SK-N-SH (cell line): ENCODE data around the gene CCDC87.

Experiments used
- GABPA ChIP-seq: IDR thresholded peaks from 2 replicates; pipeline ENCODE4 v1.4.0; 2012; ENCODE audit warnings: low read depth, mild to moderate bottlenecking
- GATA2 ChIP-seq: sonication (generic); formaldehyde crosslinking; IDR thresholded peaks from 2 replicates; pipeline ENCODE4 v1.5.0; 2020; ENCODE audit warnings: mild to moderate bottlenecking, missing genetic modification reagents
- POLR2AphosphoS5 ChIP-seq: IDR thresholded peaks from 2 replicates; pipeline ENCODE4 v1.6.1; 2012; ENCODE audit warnings: low read depth, low read length
- TF ChIP-seq, protein P1 (sequence below): fragments of 200-600 bp; sonication (generic); IDR thresholded peaks from 2 replicates; pipeline ENCODE4 v1.6.1; 2017; ENCODE audit warnings: antibody characterized with exemption, mild to moderate bottlenecking, moderate library complexity
- TF ChIP-seq, protein P2 (sequence below): fragments of 150-350 bp; IDR thresholded peaks from 2 replicates; pipeline ENCODE4 v1.6.1; 2017; ENCODE audit warnings: antibody characterized with exemption, low read length, low read depth, borderline replicate concordance

DNA sequence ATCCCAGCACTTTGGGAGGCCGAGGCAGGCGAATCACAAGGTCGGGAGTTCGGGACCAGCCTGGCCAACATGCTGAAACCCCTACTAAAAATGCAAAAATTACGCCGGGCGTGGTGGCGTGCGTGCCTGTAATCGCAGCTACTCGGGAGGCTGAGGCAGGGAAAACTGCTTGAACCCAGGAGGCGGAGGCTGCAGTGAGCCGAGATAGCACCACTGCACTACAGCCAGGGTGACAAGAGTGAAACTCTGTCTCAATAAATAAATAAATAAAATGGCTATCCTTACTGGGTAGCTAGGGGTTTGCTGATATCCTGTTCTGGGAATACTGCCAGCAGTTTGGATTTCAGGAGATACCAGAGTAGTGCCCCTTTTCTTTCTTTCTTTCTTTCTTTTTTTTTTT lies 21.2 kb upstream of the CCDC87 start:
- no peak for TF ChIP-seq POLR2AphosphoS5
- no peak for TF ChIP-seq GABPA
- TF ChIP-seq, protein P1, sequence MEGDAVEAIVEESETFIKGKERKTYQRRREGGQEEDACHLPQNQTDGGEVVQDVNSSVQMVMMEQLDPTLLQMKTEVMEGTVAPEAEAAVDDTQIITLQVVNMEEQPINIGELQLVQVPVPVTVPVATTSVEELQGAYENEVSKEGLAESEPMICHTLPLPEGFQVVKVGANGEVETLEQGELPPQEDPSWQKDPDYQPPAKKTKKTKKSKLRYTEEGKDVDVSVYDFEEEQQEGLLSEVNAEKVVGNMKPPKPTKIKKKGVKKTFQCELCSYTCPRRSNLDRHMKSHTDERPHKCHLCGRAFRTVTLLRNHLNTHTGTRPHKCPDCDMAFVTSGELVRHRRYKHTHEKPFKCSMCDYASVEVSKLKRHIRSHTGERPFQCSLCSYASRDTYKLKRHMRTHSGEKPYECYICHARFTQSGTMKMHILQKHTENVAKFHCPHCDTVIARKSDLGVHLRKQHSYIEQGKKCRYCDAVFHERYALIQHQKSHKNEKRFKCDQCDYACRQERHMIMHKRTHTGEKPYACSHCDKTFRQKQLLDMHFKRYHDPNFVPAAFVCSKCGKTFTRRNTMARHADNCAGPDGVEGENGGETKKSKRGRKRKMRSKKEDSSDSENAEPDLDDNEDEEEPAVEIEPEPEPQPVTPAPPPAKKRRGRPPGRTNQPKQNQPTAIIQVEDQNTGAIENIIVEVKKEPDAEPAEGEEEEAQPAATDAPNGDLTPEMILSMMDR: no peak
- no peak for TF ChIP-seq GATA2 (CRISPR knock-in tag)
- TF ChIP-seq, protein P2, sequence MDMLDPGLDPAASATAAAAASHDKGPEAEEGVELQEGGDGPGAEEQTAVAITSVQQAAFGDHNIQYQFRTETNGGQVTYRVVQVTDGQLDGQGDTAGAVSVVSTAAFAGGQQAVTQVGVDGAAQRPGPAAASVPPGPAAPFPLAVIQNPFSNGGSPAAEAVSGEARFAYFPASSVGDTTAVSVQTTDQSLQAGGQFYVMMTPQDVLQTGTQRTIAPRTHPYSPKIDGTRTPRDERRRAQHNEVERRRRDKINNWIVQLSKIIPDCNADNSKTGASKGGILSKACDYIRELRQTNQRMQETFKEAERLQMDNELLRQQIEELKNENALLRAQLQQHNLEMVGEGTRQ: no peak
